ENCODE results near the gene BACH1. TPM values are rescaled to one million over a fixed set of nuclear protein-coding genes. Genes with fewer than 3 reads are reported as not detected.

BACH1 gene
- total RNA-seq, 1 donor from 2014 or later: 152 TPM

GRCh38 chr21:29309703-29310102, 11.0 kb downstream of the BACH1 start:
- DNase-seq (no peak), ATAC-seq (ENCODE audit: low read depth) (no peak)
- no peak overlapping the region for H3K4me3 Mint-ChIP-seq
- H3K9me3 Mint-ChIP-seq: peaks cover 2% of the 10 kb centered on the region
- H3K27me3 Mint-ChIP-seq: no peaks in the 10 kb centered on the region
- intact Hi-C loops (cut with micrococcal nuclease): no loop called here
- peaks cover 88% of the 10 kb centered on the region for H3K4me1 Mint-ChIP-seq
- peaks cover 61% of the 10 kb centered on the region for H3K36me3 Mint-ChIP-seq (ENCODE audit: low read depth)
- no peak overlapping the region for H3K27ac Mint-ChIP-seq
- TF ChIP-seq CTCF (IDR thresholded peaks at IDR 0.05): no peak
- CTCF ChIA-PET: no interaction called here
- POLR2A ChIA-PET: interaction anchor here (10.2 kb wide), 1 partner anchor 9 kb away, joined by 64 read pairs; the partner anchor contains the start of gene BACH1

- H3K27me3 Mint-ChIP-seq: no peaks in the 10 kb centered on the region
- TF ChIP-seq CTCF (IDR thresholded peaks at IDR 0.05): no peak
- intact Hi-C loops (cut with micrococcal nuclease): no loop called here
- no peaks in the 10 kb centered on the region for H3K9me3 Mint-ChIP-seq
- DNase-seq: no peak
- H3K4me1 Mint-ChIP-seq: peaks cover 85% of the 10 kb centered on the region
- H3K36me3 Mint-ChIP-seq (ENCODE audit: low read depth): peaks cover 54% of the 10 kb centered on the region
- no peak overlapping the region for H3K4me3 Mint-ChIP-seq
- ATAC-seq (ENCODE audit: low read depth): no peak
- no peak overlapping the region for H3K27ac Mint-ChIP-seq
- CTCF ChIA-PET: no interaction called here
- POLR2A ChIA-PET: interaction anchor here (10.2 kb wide), 1 partner anchor 11 kb away, joined by 64 read pairs; the partner anchor contains the start of gene BACH1
Observed at GRCh38 chr21:29311802-29312201, 13.1 kb downstream of the BACH1 start.

- ATAC-seq (ENCODE audit: low read depth) (no peak), DNase-seq (no peak)
- CTCF ChIA-PET: no interaction called here
- H3K4me3 Mint-ChIP-seq: no peak overlapping the region
- POLR2A ChIA-PET: interaction anchor here (0.6 to 10.2 kb wide), 2 partner anchors 12 to 52 kb away, joined by 3 to 64 read pairs; partner anchors contain the start of gene BACH1
- no peaks in the 10 kb centered on the region for H3K27me3 Mint-ChIP-seq
- H3K36me3 Mint-ChIP-seq (ENCODE audit: low read depth): peaks cover 50% of the 10 kb centered on the region
- intact Hi-C loops (cut with micrococcal nuclease): no loop called here
- H3K9me3 Mint-ChIP-seq: no peaks in the 10 kb centered on the region
- no peak for TF ChIP-seq CTCF (IDR thresholded peaks at IDR 0.05)
- peaks cover 83% of the 10 kb centered on the region for H3K4me1 Mint-ChIP-seq
- H3K27ac Mint-ChIP-seq: no peak overlapping the region
Observed at GRCh38 chr21:29312981-29313380, 14.3 kb downstream of the BACH1 start.

GRCh38 chr21:29313662-29314408, 15.1 kb downstream of the BACH1 start:
- peaks cover 83% of the 10 kb centered on the region for H3K4me1 Mint-ChIP-seq
- intact Hi-C loops (cut with micrococcal nuclease): no loop called here
- ATAC-seq (ENCODE audit: low read depth) (no peak), DNase-seq (no peak)
- no peak overlapping the region for H3K4me3 Mint-ChIP-seq
- ChIA-PET POLR2A (interaction anchor here (0.5 to 10.2 kb wide), 3 partner anchors 13 to 214 kb away, joined by 3 to 64 read pairs (median 3); partner anchors contain the start of gene BACH1), CTCF (interaction anchor here (1.4 kb wide), 1 partner anchor 58 kb away, joined by 3 read pairs; no protein-coding TSS in a partner anchor)
- no peaks in the 10 kb centered on the region for H3K9me3 Mint-ChIP-seq
- no peak for TF ChIP-seq CTCF (IDR thresholded peaks at IDR 0.05)
- H3K27me3 Mint-ChIP-seq: no peaks in the 10 kb centered on the region
- H3K36me3 Mint-ChIP-seq (ENCODE audit: low read depth): peaks cover 53% of the 10 kb centered on the region
- no peak overlapping the region for H3K27ac Mint-ChIP-seq

GRCh38 chr21:29315131-29315749, 16.5 kb downstream of the BACH1 start:
- TF ChIP-seq CTCF (IDR thresholded peaks at IDR 0.05): no peak
- intact Hi-C loops (cut with micrococcal nuclease): no loop called here
- no peaks in the 10 kb centered on the region for H3K27me3 Mint-ChIP-seq
- H3K27ac Mint-ChIP-seq: peak overlapping the region; percentile 1
- POLR2A ChIA-PET: interaction anchor here (0.6 to 10.2 kb wide), 3 partner anchors 10 to 118 kb away, joined by 3 to 64 read pairs (median 3); partner anchors contain the start of gene BACH1
- CTCF ChIA-PET: interaction anchor here (1.3 to 1.4 kb wide), 2 partner anchors 33 to 57 kb away, joined by 3 read pairs; no protein-coding TSS in a partner anchor
- no peak overlapping the region for H3K4me3 Mint-ChIP-seq
- peaks cover 86% of the 10 kb centered on the region for H3K4me1 Mint-ChIP-seq
- H3K36me3 Mint-ChIP-seq (ENCODE audit: low read depth): peaks cover 51% of the 10 kb centered on the region
- ATAC-seq (ENCODE audit: low read depth) (no peak), DNase-seq (no peak)
- no peaks in the 10 kb centered on the region for H3K9me3 Mint-ChIP-seq

Data from activated B cell treated with CpG ODN at 0.5 μM for 24 hours (primary cell).